AG20443 (cell line): ENCODE data around the gene TTC28.

Experiments
- DNase-seq: peaks from one replicate; pipeline ENCODE4 v3.0.0; 2012; ENCODE audit warnings: low spot score, mixed read lengths

The TTC28 gene

GRCh38 chr22:27961680-27962079, 718.0 kb downstream of the TTC28 start:
- DNase-seq: no peak

GRCh38 chr22:27961182-27961581, 718.5 kb downstream of the TTC28 start:
- no peak for DNase-seq

GRCh38 chr22:27959335-27960090, 720.1 kb downstream of the TTC28 start:
- DNase-seq: no peak

DNA sequence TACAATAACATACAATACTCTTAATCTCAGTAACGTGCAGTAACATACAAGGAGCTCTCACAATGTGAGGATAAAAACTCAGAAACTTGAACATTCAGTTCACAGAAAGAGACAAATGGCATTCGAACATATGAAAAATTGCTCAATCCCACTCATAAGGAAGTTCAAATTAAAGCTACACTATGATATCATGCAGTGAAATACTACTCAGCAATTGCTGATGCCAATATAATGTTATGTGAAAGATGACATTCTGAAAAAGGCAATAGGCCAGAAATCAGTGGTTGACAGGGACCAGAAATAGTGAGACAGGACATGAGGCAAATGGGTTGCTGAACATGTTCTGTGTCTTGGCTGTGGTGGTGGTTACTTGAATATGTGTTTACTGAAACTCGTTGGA, 726.9 kb downstream of the TTC28 start:
- DNase-seq: no peak

DNA sequence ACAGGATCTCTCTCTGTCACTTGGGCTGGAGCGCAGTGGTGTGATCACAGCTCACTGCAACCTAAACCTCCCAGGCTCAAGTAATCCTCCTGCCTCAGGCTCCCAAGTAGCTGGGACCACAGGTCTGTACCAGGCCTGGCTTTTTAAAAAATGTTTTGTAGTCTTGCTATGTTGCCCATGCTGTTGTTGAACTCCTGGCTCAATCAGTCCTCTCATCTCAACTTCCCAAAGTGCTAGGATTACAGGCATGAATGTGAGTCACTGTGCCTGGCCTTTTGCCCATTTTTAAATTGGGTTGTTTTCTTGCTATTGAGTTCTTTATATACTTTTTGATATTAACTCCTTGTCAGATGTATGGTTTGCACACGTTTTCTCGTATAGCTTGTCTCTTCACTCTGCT, 727.5 kb downstream of the TTC28 start:
- no peak for DNase-seq

DNA sequence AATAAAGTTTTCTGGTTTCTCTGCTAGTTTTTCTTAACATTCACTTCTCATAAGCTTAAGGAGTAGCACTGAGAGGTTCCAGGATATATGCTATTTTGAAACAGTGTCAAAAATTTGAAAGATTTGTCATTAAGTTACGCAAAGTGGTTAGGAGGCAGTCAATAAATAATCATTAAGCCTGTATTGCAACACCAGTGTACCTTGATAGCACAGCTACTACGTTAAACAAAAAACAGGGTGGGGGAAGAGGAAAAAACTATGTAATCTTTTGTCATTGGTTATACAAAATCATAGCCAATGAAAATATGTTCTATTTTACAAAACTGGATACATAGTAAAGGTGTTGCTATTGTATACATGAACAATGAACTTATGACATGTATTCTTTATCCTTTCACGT, 730.2 kb downstream of the TTC28 start:
- DNase-seq: no peak

- no peak for DNase-seq
Observed at GRCh38 chr22:27948569-27948968, 731.1 kb downstream of the TTC28 start.

DNA sequence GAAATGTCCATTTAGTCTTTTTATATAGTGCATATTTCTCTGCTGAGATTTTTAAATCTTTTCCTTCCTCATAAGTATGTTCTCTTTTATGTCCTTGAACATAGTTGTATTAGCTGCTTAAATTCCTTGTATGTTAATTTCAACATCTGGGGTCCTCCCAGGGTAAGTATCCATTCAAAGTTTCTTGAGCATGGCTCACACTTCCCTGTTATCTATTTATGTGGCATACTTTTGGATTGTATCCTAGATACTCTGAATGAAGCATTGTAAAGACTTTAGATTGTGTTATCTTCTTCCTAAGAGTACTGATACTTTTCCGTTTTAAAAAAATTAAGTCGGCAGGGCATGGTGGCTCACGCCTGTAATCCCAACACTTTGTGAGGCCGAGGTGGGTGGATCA, 732.2 kb downstream of the TTC28 start:
- DNase-seq: no peak

DNA sequence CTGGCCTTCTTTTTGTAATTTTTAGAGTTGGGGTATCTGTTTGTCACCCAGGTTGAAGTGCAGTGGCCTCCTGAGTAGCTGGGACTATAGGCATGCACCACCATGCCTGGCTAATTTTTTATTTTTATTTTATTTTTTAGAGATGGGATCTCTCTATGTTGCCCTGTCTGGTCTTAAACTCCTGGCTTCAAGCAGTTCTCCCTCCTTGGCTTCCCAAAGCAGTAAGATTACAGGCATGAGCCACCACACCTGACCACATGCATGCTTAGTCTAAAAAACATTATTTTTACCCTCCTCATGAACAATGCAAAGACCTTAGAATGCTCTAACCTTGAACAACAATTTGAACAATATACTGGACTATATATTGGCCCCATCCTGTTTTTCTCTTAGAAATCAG, 738.5 kb downstream of the TTC28 start:
- no peak for DNase-seq

GRCh38 chr22:27937453-27937852, 742.2 kb downstream of the TTC28 start:
- DNase-seq: peak; percentile 6

- DNase-seq: no peak
Observed at GRCh38 chr22:27935897-27936296, 743.7 kb downstream of the TTC28 start.

DNA sequence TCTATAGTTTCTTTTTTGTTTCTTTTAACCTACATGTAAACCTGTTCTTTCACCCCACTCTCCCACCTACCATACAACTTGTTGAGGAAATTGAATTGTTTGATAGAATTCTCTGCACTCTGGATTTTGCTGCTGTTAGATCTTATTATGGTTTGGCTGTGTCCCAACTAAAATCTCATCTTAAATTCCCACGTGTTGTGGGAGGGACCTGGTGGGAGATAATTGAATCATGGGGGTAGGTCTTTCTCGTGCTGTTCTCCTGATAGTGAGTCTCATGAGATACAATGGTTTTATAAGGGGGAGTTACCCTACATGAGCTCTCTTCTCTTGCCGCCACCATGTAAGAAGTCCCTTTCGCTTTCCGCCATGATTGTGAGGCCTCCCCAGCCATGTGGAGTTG, 745.6 kb downstream of the TTC28 start:
- DNase-seq: no peak

DNA sequence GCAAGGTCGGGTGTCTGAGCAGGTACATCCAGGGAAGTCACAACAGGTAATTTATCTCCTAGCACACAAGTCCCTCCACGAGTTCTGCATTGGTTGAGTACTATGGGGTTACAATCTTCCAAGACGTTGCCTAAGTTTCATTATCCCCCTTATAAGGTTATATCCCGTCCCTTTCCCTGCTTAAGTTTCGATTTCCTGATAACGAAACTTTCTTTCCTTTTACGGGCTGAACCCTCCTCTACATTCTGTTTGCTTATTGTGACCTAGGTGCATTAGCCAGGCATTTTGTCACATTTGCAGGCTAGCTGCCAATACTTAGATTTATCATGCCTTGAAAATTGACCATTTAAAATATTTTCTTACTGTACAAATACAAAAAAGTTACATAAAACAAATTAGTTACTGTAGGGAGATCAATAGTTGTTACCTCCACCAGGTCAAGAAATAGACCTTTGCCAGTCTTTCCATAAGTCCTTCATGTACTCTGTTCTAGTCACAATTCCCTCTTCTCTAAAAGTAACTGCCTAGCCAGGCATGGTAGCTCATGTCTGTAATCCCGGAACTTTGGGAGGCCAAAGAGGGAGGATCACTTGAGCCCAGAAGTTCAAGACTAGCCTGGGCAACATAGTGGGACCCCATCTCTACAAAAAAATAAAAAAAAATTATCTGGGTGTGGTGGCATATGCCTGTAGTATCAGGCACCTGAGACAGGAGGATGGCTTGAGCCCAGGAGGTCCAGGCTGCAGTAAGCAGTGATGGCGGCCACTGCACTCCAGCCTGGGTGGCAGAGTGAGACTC, 746.3 kb downstream of the TTC28 start:
- DNase-seq: no peak

GRCh38 chr22:27930331-27931060, 749.1 kb downstream of the TTC28 start:
- peak; percentile 6 for DNase-seq
